Melanocyte of skin (primary cell): Measurements from ENCODE around the gene NRCAM. TPM values are rescaled to one million over a fixed set of nuclear protein-coding genes. Genes with fewer than 3 reads are reported as not detected.

Source experiments
- total RNA-seq, 2 donors: library from RNA; depleted of rRNA; stranded (reverse); fragments of >200 nt; gene quantifications; 2 replicates each; pipeline ENCODE4 v1.2.3, GENCODE V29; 2012

The NRCAM gene
- total RNA-seq = 10 to 100 TPM; 21.0 to 33.4 TPM

GRCh38 chr7:108455998-108456677 is at the start of gene NRCAM:
Gene NRCAM, minus strand, starts transcription at chr7:108456436. Its CDS starts 216,372 bp downstream, at chr7:108240064.

GRCh38 chr7:108130261-108130660 is 326.0 kb downstream of the NRCAM start, which contains the start of gene LAMB4:
Gene LAMB4, minus strand, starts transcription at chr7:108130361. Its CDS starts 7,197 bp downstream, at chr7:108123164.

Other genes with a start within 250 kb of the NRCAM start
- gene PNPLA8, start 69.7 kb upstream of the NRCAM start, total RNA-seq = 10 to 100 TPM; 21.0 to 27.5 TPM
- gene THAP5, start 113.3 kb upstream of the NRCAM start, total RNA-seq = 10 to 100 TPM; 27.2 to 27.3 TPM
- gene DNAJB9, start 113.4 kb upstream of the NRCAM start, total RNA-seq = 10 to 100 TPM; 14.0 to 24.1 TPM